Measurements from ENCODE around the gene EEF1E1. TPM values are rescaled to one million over a fixed set of nuclear protein-coding genes. Genes with fewer than 3 reads are reported as not detected.

The EEF1E1 gene
- total and polyA plus RNA-seq, 4 donors, result 12.9 to 30.6 (median 18.3) TPM

- Histone ChIP-seq H3K27me3 (ENCODE audit: control insufficient read depth in 4 of 4, insufficient read depth in 4 of 4, low read length in 3 of 4) (peaks cover 0 to 2% (median 0%) of the 10 kb centered on the region in 4 donors), H3K36me3 (ENCODE audit: control insufficient read depth in 4 of 4, insufficient read depth in 3 of 4, low read depth in 1 of 4, low read length in 3 of 4) (no peaks in the 10 kb centered on the region), H3K27ac (ENCODE audit: low read depth in 1 of 2, low read length in 2 of 2) (no peak overlapping the region), H3K9me3 (ENCODE audit: control insufficient read depth in 4 of 4, low read length in 3 of 4) (no peaks in the 10 kb centered on the region), H3K4me3 (ENCODE audit: low read depth in 1 of 3, low read length in 3 of 3) (no peak overlapping the region), H3K9ac (ENCODE audit: low read depth in 1 of 2, low read length in 2 of 2) (no peak overlapping the region), H3K4me1 (ENCODE audit: control insufficient read depth in 4 of 4, insufficient read depth in 4 of 4, low read length in 3 of 4) (peaks cover 2 to 9% (median 7%) of the 10 kb centered on the region in 4 donors)
- TF ChIP-seq JUND (IDR thresholded peaks at IDR 0.05) (no peak), RXRA (IDR thresholded peaks at IDR 0.05) (no peak), FOXA2 (IDR thresholded peaks at IDR 0.05) (no peak), SP1 (IDR thresholded peaks at IDR 0.05) (no peak), ATF3 (IDR thresholded peaks at IDR 0.05) (no peak), CTCF (IDR thresholded peaks at IDR 0.05; ENCODE audit: low read depth, low read length, missing input control) (no peak), HNF4A (conservative IDR thresholded peaks at IDR 0.05) (no peak), RAD21 (IDR thresholded peaks at IDR 0.05) (no peak), EGR1 (IDR thresholded peaks at IDR 0.05; ENCODE audit: low read depth in 2 of 2) (no peak), HNF4G (IDR thresholded peaks at IDR 0.05) (no peak), TAF1 (conservative IDR thresholded peaks at IDR 0.05) (no peak), FOXA1 (IDR thresholded peaks at IDR 0.05) (no peak), YY1 (IDR thresholded peaks at IDR 0.05) (no peak), GABPA (IDR thresholded peaks at IDR 0.05 in 1 of 2, conservative IDR thresholded peaks at IDR 0.05 in 1 of 2) (no peak), NR2F2 (IDR thresholded peaks at IDR 0.05) (no peak)
- TF ChIP-seq, protein P1, sequence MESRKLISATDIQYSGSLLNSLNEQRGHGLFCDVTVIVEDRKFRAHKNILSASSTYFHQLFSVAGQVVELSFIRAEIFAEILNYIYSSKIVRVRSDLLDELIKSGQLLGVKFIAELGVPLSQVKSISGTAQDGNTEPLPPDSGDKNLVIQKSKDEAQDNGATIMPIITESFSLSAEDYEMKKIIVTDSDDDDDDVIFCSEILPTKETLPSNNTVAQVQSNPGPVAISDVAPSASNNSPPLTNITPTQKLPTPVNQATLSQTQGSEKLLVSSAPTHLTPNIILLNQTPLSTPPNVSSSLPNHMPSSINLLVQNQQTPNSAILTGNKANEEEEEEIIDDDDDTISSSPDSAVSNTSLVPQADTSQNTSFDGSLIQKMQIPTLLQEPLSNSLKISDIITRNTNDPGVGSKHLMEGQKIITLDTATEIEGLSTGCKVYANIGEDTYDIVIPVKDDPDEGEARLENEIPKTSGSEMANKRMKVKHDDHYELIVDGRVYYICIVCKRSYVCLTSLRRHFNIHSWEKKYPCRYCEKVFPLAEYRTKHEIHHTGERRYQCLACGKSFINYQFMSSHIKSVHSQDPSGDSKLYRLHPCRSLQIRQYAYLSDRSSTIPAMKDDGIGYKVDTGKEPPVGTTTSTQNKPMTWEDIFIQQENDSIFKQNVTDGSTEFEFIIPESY (IDR thresholded peaks at IDR 0.05), result no peak
- TF ChIP-seq, protein P2, sequence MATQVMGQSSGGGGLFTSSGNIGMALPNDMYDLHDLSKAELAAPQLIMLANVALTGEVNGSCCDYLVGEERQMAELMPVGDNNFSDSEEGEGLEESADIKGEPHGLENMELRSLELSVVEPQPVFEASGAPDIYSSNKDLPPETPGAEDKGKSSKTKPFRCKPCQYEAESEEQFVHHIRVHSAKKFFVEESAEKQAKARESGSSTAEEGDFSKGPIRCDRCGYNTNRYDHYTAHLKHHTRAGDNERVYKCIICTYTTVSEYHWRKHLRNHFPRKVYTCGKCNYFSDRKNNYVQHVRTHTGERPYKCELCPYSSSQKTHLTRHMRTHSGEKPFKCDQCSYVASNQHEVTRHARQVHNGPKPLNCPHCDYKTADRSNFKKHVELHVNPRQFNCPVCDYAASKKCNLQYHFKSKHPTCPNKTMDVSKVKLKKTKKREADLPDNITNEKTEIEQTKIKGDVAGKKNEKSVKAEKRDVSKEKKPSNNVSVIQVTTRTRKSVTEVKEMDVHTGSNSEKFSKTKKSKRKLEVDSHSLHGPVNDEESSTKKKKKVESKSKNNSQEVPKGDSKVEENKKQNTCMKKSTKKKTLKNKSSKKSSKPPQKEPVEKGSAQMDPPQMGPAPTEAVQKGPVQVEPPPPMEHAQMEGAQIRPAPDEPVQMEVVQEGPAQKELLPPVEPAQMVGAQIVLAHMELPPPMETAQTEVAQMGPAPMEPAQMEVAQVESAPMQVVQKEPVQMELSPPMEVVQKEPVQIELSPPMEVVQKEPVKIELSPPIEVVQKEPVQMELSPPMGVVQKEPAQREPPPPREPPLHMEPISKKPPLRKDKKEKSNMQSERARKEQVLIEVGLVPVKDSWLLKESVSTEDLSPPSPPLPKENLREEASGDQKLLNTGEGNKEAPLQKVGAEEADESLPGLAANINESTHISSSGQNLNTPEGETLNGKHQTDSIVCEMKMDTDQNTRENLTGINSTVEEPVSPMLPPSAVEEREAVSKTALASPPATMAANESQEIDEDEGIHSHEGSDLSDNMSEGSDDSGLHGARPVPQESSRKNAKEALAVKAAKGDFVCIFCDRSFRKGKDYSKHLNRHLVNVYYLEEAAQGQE (IDR thresholded peaks at IDR 0.05), result no peak
- TF ChIP-seq, protein P3, sequence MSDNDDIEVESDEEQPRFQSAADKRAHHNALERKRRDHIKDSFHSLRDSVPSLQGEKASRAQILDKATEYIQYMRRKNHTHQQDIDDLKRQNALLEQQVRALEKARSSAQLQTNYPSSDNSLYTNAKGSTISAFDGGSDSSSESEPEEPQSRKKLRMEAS (IDR thresholded peaks at IDR 0.05), result no peak
- no peak for DNase-seq (ENCODE audit: low spot score)
Observed at GRCh38 chr6:8103726-8104125, 1.4 kb upstream of the EEF1E1 start.

All from liver (tissue), 9 donors.